ENCODE results near the gene DCST2. TPM values are rescaled to one million over a fixed set of nuclear protein-coding genes. Genes with fewer than 3 reads are reported as not detected.

Gene DCST2
- total RNA-seq, 2 experiments from 2014 or later, result 0.09 to 0.29 TPM

- Mint-ChIP-seq H3K27ac (no peak overlapping the region), H3K36me3 (peaks cover 11% of the 10 kb centered on the region), H3K9me3 (ENCODE audit: low read depth) (no peaks in the 10 kb centered on the region), H3K4me3 (no peak overlapping the region), H3K4me1 (peaks cover 54% of the 10 kb centered on the region), H3K27me3 (no peaks in the 10 kb centered on the region)
- DNase-seq, result no peak
- CTCF ChIA-PET, result interaction anchor here (1.1 to 18.7 kb wide), 14 partner anchors 7 to 400 kb away, joined by 3 to 328 read pairs (median 12); partner anchors contain the start of genes ADAM15, CKS1B, EFNA4 and FLAD1
- no peak for ATAC-seq
These were observed 17.9 kb downstream of the DCST2 start for GRCh38 chr1:155015527-155016230.

- Mint-ChIP-seq H3K27me3 (no peaks in the 10 kb centered on the region), H3K4me1 (peaks cover 61% of the 10 kb centered on the region), H3K4me3 (no peak overlapping the region), H3K9me3 (ENCODE audit: low read depth) (no peaks in the 10 kb centered on the region), H3K27ac (no peak overlapping the region), H3K36me3 (peaks cover 11% of the 10 kb centered on the region)
- CTCF ChIA-PET, result interaction anchor here (1.3 to 18.7 kb wide), 10 partner anchors 7 to 224 kb away, joined by 3 to 328 read pairs (median 18); partner anchors contain the start of genes ADAM15, CKS1B, EFNA4 and FLAD1
- DNase-seq (no peak), ATAC-seq (no peak)
These were observed 18.7 kb downstream of the DCST2 start for GRCh38 chr1:155014709-155015508.

- peaks cover 70% of the 10 kb centered on the region for H3K4me1 Mint-ChIP-seq
- H3K9me3 Mint-ChIP-seq (ENCODE audit: low read depth), result no peaks in the 10 kb centered on the region
- peak overlapping the region; percentile 72 for H3K27ac Mint-ChIP-seq
- H3K4me3 Mint-ChIP-seq, result no peak overlapping the region
- CTCF ChIA-PET, result interaction anchor here (0.9 to 18.7 kb wide), 6 partner anchors 15 to 71 kb away, joined by 3 to 328 read pairs (median 5); partner anchors contain the start of genes ADAM15, EFNA4, FLAD1 and LENEP
- H3K36me3 Mint-ChIP-seq, result peaks cover 16% of the 10 kb centered on the region
- H3K27me3 Mint-ChIP-seq, result no peaks in the 10 kb centered on the region
- DNase-seq (no peak), ATAC-seq (no peak)
These were observed 19.9 kb downstream of the DCST2 start for GRCh38 chr1:155013632-155014031.

- peaks cover 16% of the 10 kb centered on the region for H3K36me3 Mint-ChIP-seq
- no peak for ATAC-seq
- H3K27ac Mint-ChIP-seq, result peak overlapping the region; percentile 64
- H3K4me3 Mint-ChIP-seq, result no peak overlapping the region
- no peaks in the 10 kb centered on the region for H3K27me3 Mint-ChIP-seq
- no peak for DNase-seq
- peaks cover 72% of the 10 kb centered on the region for H3K4me1 Mint-ChIP-seq
- CTCF ChIA-PET, result interaction anchor here (0.9 to 18.7 kb wide), 5 partner anchors 14 to 72 kb away, joined by 3 to 328 read pairs (median 5); partner anchors contain the start of genes ADAM15, EFNA4, FLAD1 and LENEP
- no peaks in the 10 kb centered on the region for H3K9me3 Mint-ChIP-seq (ENCODE audit: low read depth)
These were observed 20.6 kb downstream of the DCST2 start for GRCh38 chr1:155012776-155013602.

GRCh38 chr1:155012026-155012546 is 21.5 kb downstream of the DCST2 start:
- DNase-seq (no peak), ATAC-seq (no peak)
- peaks cover 70% of the 10 kb centered on the region for H3K4me1 Mint-ChIP-seq
- H3K36me3 Mint-ChIP-seq, result peaks cover 16% of the 10 kb centered on the region
- CTCF ChIA-PET, result interaction anchor here (1.6 to 18.7 kb wide), 4 partner anchors 13 to 73 kb away, joined by 5 to 328 read pairs (median 108); partner anchors contain the start of genes ADAM15, EFNA4, LENEP and PYGO2
- H3K27ac Mint-ChIP-seq, result peak overlapping the region; percentile 64
- no peaks in the 10 kb centered on the region for H3K27me3 Mint-ChIP-seq
- H3K4me3 Mint-ChIP-seq, result no peak overlapping the region
- no peaks in the 10 kb centered on the region for H3K9me3 Mint-ChIP-seq (ENCODE audit: low read depth)

GRCh38 chr1:155011437-155012025 is 22.1 kb downstream of the DCST2 start:
- Mint-ChIP-seq H3K4me1 (peaks cover 71% of the 10 kb centered on the region), H3K27ac (peak overlapping the region; percentile 46), H3K9me3 (ENCODE audit: low read depth) (no peaks in the 10 kb centered on the region), H3K4me3 (no peak overlapping the region), H3K36me3 (peaks cover 16% of the 10 kb centered on the region), H3K27me3 (no peaks in the 10 kb centered on the region)
- DNase-seq, result no peak
- ATAC-seq, result no peak
- CTCF ChIA-PET, result interaction anchor here (11.9 to 18.7 kb wide), 2 partner anchors 13 to 41 kb away, joined by 212 to 328 read pairs; partner anchors contain the start of genes ADAM15, EFNA4, LENEP and ZBTB7B

GRCh38 chr1:155011004-155011416 is 22.6 kb downstream of the DCST2 start:
- ATAC-seq (no peak), DNase-seq (no peak)
- H3K27ac Mint-ChIP-seq, result peak overlapping the region; percentile 87
- no peaks in the 10 kb centered on the region for H3K9me3 Mint-ChIP-seq (ENCODE audit: low read depth)
- H3K4me3 Mint-ChIP-seq, result no peak overlapping the region
- peaks cover 71% of the 10 kb centered on the region for H3K4me1 Mint-ChIP-seq
- CTCF ChIA-PET, result interaction anchor here (5.6 to 18.7 kb wide), 3 partner anchors 8 to 42 kb away, joined by 80 to 328 read pairs (median 212); partner anchors contain the start of genes ADAM15, EFNA4, LENEP and ZBTB7B
- H3K27me3 Mint-ChIP-seq, result no peaks in the 10 kb centered on the region
- H3K36me3 Mint-ChIP-seq, result peaks cover 13% of the 10 kb centered on the region

- Mint-ChIP-seq H3K36me3 (peaks cover 10% of the 10 kb centered on the region), H3K27ac (peak overlapping the region; percentile 87), H3K4me3 (peak overlapping the region; percentile 67), H3K4me1 (peaks cover 73% of the 10 kb centered on the region), H3K27me3 (no peaks in the 10 kb centered on the region), H3K9me3 (ENCODE audit: low read depth) (no peaks in the 10 kb centered on the region)
- CTCF ChIA-PET, result interaction anchor here (0.7 to 18.7 kb wide), 6 partner anchors 8 to 451 kb away, joined by 3 to 328 read pairs (median 42); partner anchors contain the start of genes ADAM15, EFNA4, LENEP and PBXIP1
- DNase-seq, result no peak
- ATAC-seq, result no peak
These were observed 23.2 kb downstream of the DCST2 start for GRCh38 chr1:155010211-155010918.

GRCh38 chr1:155009742-155010141 is 23.8 kb downstream of the DCST2 start:
- ATAC-seq (no peak), DNase-seq (no peak)
- CTCF ChIA-PET, result interaction anchor here (1.0 to 18.7 kb wide), 4 partner anchors 9 to 54 kb away, joined by 3 to 328 read pairs (median 146); partner anchors contain the start of genes ADAM15, EFNA4, LENEP and PBXIP1
- Mint-ChIP-seq H3K9me3 (ENCODE audit: low read depth) (no peaks in the 10 kb centered on the region), H3K36me3 (peaks cover 10% of the 10 kb centered on the region), H3K27me3 (no peaks in the 10 kb centered on the region), H3K27ac (peak overlapping the region; percentile 87), H3K4me3 (peak overlapping the region; percentile 67), H3K4me1 (peaks cover 77% of the 10 kb centered on the region)

GRCh38 chr1:155009221-155009711 is 24.3 kb downstream of the DCST2 start:
- Mint-ChIP-seq H3K9me3 (ENCODE audit: low read depth) (no peaks in the 10 kb centered on the region), H3K27ac (peak overlapping the region; percentile 87), H3K27me3 (no peaks in the 10 kb centered on the region), H3K4me1 (peaks cover 81% of the 10 kb centered on the region), H3K36me3 (peaks cover 10% of the 10 kb centered on the region), H3K4me3 (peak overlapping the region; percentile 67)
- ATAC-seq, result no peak
- CTCF ChIA-PET, result interaction anchor here (1.7 to 18.7 kb wide), 4 partner anchors 9 to 43 kb away, joined by 9 to 328 read pairs (median 146); partner anchors contain the start of genes ADAM15, EFNA4, LENEP and ZBTB7B
- no peak for DNase-seq

All from activated CD8-positive, alpha-beta memory T cell treated with anti-CD3 and anti-CD28 coated beads, Interleukin-2, amount 10 ng/mL, durations not matched to agents 7 days and 5 days (primary cell).